GM23338 (cell line): ENCODE data around the gene LRRC2.

Experiments
- CTCF ChIP-seq, 2 experiments: fragments of 200-600 bp in 1 of 2; sonication (generic) in 1 of 2; conservative IDR thresholded peaks; 2 replicates each; pipeline versions ENCODE4 v1.5.1 to v1.6.1; 2016 to 2017; ENCODE audit warnings: antibody characterized with exemption in 2 of 2, low read depth in 2 of 2, mild to moderate bottlenecking in 2 of 2, moderate library complexity in 1 of 2
- EZH2phosphoT487 ChIP-seq: fragments of 200-600 bp; sonication (generic); IDR thresholded peaks from one replicate; pipeline ENCODE4 v1.8.1; 2018; ENCODE audit warnings: antibody characterized with exemption; ENCODE audit not compliant: unreplicated experiment
- JUNB ChIP-seq: IDR thresholded peaks from one replicate; pipeline ENCODE4 v1.6.1; 2016; ENCODE audit warnings: antibody characterized with exemption; ENCODE audit not compliant: unreplicated experiment
- NANOG ChIP-seq: IDR thresholded peaks from 2 replicates; pipeline ENCODE4 v1.6.1; 2016; ENCODE audit warnings: antibody characterized with exemption, borderline replicate concordance
- POLR2AphosphoS5 ChIP-seq: IDR thresholded peaks from 2 replicates; pipeline ENCODE4 v1.6.1; 2016; ENCODE audit warnings: antibody characterized with exemption, low read depth

- TF ChIP-seq CTCF (conservative IDR thresholded peaks at IDR 0.05; ENCODE audit: low read depth in 2 of 2) (no peak), POLR2AphosphoS5 (no peak), EZH2phosphoT487 (no peak), JUNB (no peak), NANOG (no peak)
Measured at GRCh38 chr3:46527239-46527638, 38.9 kb downstream of the LRRC2 start.
